ENCODE results near the gene MAP2K1.
"Not testable (repeated sequence)": the region's sequence is repeated elsewhere in the genome, so short reads cannot be mapped to it uniquely, and the experiment has no call there.

MAP2K1 gene

DNA sequence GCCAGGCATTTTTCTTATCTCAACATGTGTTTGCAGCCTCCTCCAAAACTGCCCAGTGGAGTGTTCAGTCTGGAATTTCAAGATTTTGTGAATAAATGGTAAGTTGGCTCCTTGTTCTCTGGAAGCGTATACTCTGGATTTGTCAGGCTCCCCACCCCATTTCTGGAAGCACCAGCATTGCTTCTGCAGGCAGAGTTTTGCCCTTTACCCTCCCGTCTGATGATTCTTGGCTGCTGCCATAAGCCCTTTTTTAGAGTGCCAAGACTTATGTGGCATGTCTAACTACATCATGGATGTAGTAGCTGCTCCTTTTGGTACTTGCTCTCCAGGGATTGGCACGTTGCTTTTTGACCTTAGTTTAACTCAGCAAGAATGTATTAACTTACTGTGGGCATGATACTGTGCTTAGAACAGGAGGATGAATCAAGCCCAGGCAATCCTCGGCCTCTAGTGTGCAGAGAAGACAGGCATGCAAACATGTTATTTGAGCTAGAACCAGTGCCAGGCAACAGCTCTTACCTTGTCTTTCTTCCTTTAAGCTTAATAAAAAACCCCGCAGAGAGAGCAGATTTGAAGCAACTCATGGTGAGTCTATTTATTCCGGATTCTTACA, 102.6 kb downstream of the MAP2K1 start:
- Histone ChIP-seq H3K4me3 (ENCODE audit: low read depth, low read length) (no peak overlapping the region), H3K36me3 (ENCODE audit: insufficient read depth, low read length) (peaks cover 23% of the 10 kb centered on the region), H3K4me1 (ENCODE audit: control insufficient read depth, insufficient read depth, low read length, unreplicated experiment) (no peaks in the 10 kb centered on the region), H3K27ac (ENCODE audit: low read depth, low read length) (no peak overlapping the region), H2AFZ (ENCODE audit: low read length, unreplicated experiment) (no peak overlapping the region), H3K79me2 (ENCODE audit: control insufficient read depth, insufficient read depth, low read length, unreplicated experiment) (no peaks in the 10 kb centered on the region), H3K27me3 (ENCODE audit: insufficient read depth, low read length) (no peaks in the 10 kb centered on the region)

DNA sequence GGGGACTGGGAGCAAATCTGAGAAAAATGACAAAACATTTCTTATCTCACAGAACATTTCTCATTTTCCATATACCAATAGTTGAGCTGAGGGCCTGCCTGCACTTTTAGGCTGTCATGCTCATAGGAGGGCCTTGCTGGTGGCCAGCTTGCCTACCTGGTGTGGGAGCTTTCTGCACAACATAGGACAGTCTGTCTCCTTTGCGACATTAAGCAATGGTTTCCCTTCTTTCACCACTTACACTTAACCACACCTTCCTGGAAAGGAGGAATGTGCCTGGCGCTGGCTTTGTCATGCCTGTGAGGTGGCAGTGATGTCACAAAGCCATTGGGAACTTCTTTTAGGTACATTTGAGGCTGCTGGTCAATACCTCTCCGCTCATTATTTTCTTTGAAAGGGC, 105.1 kb downstream of the MAP2K1 start:
- Histone ChIP-seq H3K36me3 (ENCODE audit: insufficient read depth, low read length) (peaks cover 20% of the 10 kb centered on the region), H3K27me3 (ENCODE audit: insufficient read depth, low read length) (no peaks in the 10 kb centered on the region), H3K27ac (ENCODE audit: low read depth, low read length) (0 out of 2 replicates have a peak overlapping the region, but pooled peaks have one; percentile 13), H3K79me2 (ENCODE audit: control insufficient read depth, insufficient read depth, low read length, unreplicated experiment) (peaks cover 2% of the 10 kb centered on the region), H2AFZ (ENCODE audit: low read length, unreplicated experiment) (no peak overlapping the region), H3K4me3 (ENCODE audit: low read depth, low read length) (no peak overlapping the region), H3K4me1 (ENCODE audit: control insufficient read depth, insufficient read depth, low read length, unreplicated experiment) (peaks cover under 1% of the 10 kb centered on the region)

DNA sequence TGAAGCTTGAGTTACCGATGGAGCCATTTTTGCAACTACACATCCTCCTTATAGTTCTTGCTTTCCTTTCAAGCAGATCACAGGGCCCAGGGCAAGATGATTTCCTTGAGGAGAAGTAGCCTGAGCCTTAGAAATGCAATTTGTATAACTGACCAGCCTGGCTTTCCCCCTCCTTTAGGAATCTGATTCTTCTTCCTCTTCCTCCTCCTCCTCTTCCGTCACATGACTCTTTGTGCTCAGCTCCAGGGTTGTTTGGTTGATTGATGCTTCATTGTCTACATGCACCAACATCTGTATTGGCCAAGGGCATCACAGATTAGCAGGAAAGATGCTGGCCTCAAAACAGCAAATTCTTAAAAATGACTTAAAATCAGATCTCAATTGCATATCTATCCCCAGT, 107.5 kb downstream of the MAP2K1 start:
- H3K27me3 ChIP-seq (ENCODE audit: insufficient read depth, low read length): no peaks in the 10 kb centered on the region
- H3K4me1 ChIP-seq (ENCODE audit: control insufficient read depth, insufficient read depth, low read length, unreplicated experiment): peaks cover 3% of the 10 kb centered on the region
- no peak overlapping the region for H2AFZ ChIP-seq (ENCODE audit: low read length, unreplicated experiment)
- H3K79me2 ChIP-seq (ENCODE audit: control insufficient read depth, insufficient read depth, low read length, unreplicated experiment): peaks cover 8% of the 10 kb centered on the region
- no peak overlapping the region for H3K27ac ChIP-seq (ENCODE audit: low read depth, low read length)
- H3K36me3 ChIP-seq (ENCODE audit: insufficient read depth, low read length): peaks cover 25% of the 10 kb centered on the region
- H3K4me3 ChIP-seq (ENCODE audit: low read depth, low read length): no peak overlapping the region

DNA sequence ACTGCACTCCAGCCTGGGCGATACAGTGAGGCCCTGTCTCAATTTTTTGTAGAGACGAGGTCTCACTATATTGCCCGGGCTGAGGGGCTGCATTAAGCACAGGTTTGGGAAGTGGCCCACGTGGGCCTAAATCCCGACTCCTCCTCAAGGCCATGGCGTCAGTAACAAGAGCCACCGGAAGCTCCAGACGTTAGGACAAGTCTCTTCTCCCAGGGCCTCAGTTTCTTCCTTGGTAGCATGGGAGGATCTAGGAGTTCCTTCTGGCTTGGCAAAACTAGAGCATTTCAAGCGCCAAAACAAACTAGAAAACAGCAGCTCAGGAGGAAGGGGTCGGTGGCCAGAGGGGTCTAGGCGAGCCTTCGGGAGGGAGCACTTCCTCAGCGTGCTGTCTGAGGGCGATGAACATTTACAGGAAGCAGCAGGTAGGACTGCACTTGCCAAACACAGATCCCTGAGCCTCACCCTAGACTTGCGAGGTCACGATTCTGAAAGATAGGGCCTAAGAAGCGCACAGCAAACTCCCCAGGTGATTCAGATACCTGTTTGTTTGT, 110.3 kb downstream of the MAP2K1 start:
- Histone ChIP-seq H3K4me3 (ENCODE audit: low read depth, low read length) (peak overlapping the region; percentile 98), H3K4me1 (ENCODE audit: control insufficient read depth, insufficient read depth, low read length, unreplicated experiment) (peaks cover 10% of the 10 kb centered on the region), H3K27me3 (ENCODE audit: insufficient read depth, low read length) (no peaks in the 10 kb centered on the region), H3K79me2 (ENCODE audit: control insufficient read depth, insufficient read depth, low read length, unreplicated experiment) (peaks cover 24% of the 10 kb centered on the region), H2AFZ (ENCODE audit: low read length, unreplicated experiment) (peak overlapping the region; percentile 23), H3K36me3 (ENCODE audit: insufficient read depth, low read length) (peaks cover 40% of the 10 kb centered on the region), H3K27ac (ENCODE audit: low read depth, low read length) (peak overlapping the region; percentile 61)

DNA sequence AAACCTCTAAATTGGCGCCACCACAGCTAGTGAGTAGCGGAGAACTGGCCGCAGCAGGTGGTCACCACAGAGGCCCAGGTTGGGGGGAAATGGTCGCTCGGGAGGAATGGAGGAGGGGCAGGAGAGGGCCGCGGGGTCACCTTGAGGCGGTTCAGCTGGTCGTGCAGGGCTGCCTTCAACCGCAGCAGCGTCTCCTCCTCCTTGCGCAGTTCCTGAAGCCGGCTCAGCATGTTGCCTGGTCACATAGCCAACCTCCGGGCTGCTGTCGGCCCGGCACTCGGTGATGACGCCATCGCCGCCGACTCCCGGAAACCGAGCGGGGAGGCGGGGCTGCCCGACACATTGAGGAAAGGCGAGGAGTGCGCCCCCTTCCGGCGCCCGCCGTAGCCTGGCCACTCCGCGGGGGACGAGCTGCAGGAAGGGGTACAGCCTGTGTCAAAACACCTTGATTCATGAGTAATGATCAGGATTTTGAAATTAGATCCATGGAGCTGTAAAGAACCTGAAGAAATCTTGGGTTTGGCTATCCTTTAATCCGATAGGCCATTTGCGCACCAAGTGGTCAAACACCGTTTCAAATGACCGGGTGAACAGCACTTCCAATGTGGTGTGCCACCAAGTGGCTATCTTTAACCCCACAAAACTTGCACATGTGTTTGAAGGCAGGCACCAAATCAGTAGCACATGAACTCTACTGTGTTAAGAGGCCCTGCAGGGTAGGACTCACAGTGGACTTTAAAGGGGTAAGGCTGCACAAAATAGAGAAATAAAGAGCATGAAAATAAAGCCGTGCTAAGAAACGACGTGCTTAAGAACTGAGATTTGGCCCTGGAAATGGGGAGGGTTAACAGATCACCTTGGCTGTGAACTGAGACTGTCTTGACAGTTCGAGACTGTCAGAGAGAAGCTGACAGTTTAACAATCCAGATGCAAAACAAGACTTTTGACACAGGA, 111.1 kb downstream of the MAP2K1 start, which contains the start of gene SNAPC5:
TSS of gene SNAPC5 (minus strand) at position 261 of the 954 bp plus-strand sequence. CDS start at position 230, 31 bp downstream.
- peak within 1 kb of the TSS; percentile 98 for H3K4me3 ChIP-seq (ENCODE audit: low read depth, low read length)
- peaks cover 18% of the 10 kb centered on the region for H3K4me1 ChIP-seq (ENCODE audit: control insufficient read depth, insufficient read depth, low read length, unreplicated experiment)
- no peaks in the 10 kb centered on the region for H3K27me3 ChIP-seq (ENCODE audit: insufficient read depth, low read length)
- H3K79me2 ChIP-seq (ENCODE audit: control insufficient read depth, insufficient read depth, low read length, unreplicated experiment): peaks cover 31% of the 10 kb centered on the region
- peak within 1 kb of the TSS; percentile 23 for H2AFZ ChIP-seq (ENCODE audit: low read length, unreplicated experiment)
- H3K36me3 ChIP-seq (ENCODE audit: insufficient read depth, low read length): peaks cover 45% of the 10 kb centered on the region
- H3K27ac ChIP-seq (ENCODE audit: low read depth, low read length): peak within 1 kb of the TSS; percentile 61

DNA sequence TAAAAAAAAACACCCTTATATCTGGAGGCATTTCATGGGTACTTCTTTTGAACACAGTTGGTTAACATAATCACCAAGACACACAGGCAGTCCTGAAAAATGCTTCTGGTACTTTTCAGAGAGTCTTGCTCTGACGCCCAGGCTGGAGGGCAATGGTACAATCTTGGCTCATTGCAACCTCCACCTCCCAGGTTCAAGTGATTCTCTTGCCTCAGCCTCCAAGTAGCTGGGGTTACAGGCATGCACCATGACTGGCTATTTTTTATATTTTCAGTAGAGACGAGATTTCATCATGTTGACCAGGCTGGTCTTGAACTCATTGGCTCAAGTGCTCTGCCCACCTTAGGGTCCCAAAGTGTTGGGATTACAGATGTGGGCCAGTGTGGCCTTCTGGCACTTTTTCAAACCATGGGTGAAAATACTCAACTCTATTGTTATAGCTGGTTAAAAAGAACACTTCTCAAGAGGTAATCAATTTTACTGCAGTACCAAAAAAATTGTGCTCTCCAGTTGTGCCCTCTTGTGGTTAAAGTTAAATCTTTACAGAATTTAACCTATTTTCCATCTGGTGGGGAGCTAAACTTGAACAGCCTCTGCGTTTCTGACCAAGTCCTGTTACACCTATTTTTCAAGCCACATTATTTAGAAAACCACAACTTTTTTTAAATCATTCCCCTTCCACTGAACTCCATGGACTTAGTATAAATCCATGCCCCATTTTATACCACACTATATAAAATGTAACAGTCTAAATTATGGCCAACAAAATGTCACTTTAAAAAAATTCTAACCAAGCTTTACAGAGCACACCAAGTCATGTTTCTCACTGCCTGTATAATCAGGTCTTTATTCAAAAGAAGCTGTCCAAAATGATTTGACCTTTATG, 112.0 kb downstream of the MAP2K1 start:
- Histone ChIP-seq H3K36me3 (ENCODE audit: insufficient read depth, low read length) (peaks cover 50% of the 10 kb centered on the region), H2AFZ (ENCODE audit: low read length, unreplicated experiment) (no peak overlapping the region), H3K4me1 (ENCODE audit: control insufficient read depth, insufficient read depth, low read length, unreplicated experiment) (peaks cover 21% of the 10 kb centered on the region), H3K27me3 (ENCODE audit: insufficient read depth, low read length) (no peaks in the 10 kb centered on the region), H3K27ac (ENCODE audit: low read depth, low read length) (peak overlapping the region; percentile 25), H3K4me3 (ENCODE audit: low read depth, low read length) (no peak overlapping the region), H3K79me2 (ENCODE audit: control insufficient read depth, insufficient read depth, low read length, unreplicated experiment) (peaks cover 41% of the 10 kb centered on the region)

DNA sequence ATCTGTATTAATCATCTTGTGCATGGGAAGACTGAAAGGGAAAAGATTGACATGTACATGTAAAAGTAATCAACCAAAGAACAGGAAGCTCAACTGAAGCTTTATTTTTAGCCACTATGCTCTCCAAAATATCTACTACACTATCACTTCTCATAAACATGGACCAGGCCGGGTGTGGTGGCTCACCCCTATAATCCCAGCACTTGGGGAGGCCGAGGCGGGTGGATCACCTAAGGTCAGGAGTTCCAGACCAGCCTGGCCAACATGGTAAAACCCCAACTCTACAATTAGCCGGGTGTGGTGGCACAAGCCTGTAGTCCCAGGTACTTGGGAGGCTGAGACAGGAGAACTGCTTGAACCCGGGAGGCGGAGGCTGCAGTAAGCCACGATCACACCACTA, 113.6 kb downstream of the MAP2K1 start:
- H3K27me3 ChIP-seq (ENCODE audit: insufficient read depth, low read length); H3K27ac ChIP-seq (ENCODE audit: low read depth, low read length); H3K4me3 ChIP-seq (ENCODE audit: low read depth, low read length); H2AFZ ChIP-seq (ENCODE audit: low read length, unreplicated experiment): not testable (repeated sequence)
- Histone ChIP-seq H3K4me1 (ENCODE audit: control insufficient read depth, insufficient read depth, low read length, unreplicated experiment) (peaks cover 21% of the 10 kb centered on the region), H3K79me2 (ENCODE audit: control insufficient read depth, insufficient read depth, low read length, unreplicated experiment) (peaks cover 53% of the 10 kb centered on the region), H3K36me3 (ENCODE audit: insufficient read depth, low read length) (peaks cover 50% of the 10 kb centered on the region)

DNA sequence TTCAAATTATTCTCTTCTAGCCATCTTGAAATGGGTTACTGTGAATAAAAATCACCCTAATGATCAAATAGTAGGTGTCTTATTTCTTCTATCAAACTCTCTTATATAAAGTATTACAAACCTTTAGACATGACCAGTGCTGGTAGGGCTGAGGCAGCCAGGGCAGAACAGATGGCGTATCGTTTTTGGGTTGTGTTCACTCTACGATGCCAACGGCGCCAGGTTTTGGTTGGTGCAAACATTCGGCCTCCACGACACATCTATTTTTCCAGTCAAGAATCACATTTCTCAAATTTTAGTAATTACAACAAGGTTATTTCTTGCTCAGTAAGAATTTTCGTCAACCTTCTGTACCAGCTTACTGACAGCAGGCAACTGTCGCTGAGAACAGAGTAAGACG, 115.8 kb downstream of the MAP2K1 start:
- Histone ChIP-seq H3K79me2 (ENCODE audit: control insufficient read depth, insufficient read depth, low read length, unreplicated experiment) (peaks cover 67% of the 10 kb centered on the region), H3K4me1 (ENCODE audit: control insufficient read depth, insufficient read depth, low read length, unreplicated experiment) (peaks cover 23% of the 10 kb centered on the region), H3K27ac (ENCODE audit: low read depth, low read length) (peak overlapping the region; percentile 95), H2AFZ (ENCODE audit: low read length, unreplicated experiment) (no peak overlapping the region), H3K27me3 (ENCODE audit: insufficient read depth, low read length) (no peaks in the 10 kb centered on the region), H3K36me3 (ENCODE audit: insufficient read depth, low read length) (peaks cover 50% of the 10 kb centered on the region), H3K4me3 (ENCODE audit: low read depth, low read length) (peak overlapping the region; percentile 97)

DNA sequence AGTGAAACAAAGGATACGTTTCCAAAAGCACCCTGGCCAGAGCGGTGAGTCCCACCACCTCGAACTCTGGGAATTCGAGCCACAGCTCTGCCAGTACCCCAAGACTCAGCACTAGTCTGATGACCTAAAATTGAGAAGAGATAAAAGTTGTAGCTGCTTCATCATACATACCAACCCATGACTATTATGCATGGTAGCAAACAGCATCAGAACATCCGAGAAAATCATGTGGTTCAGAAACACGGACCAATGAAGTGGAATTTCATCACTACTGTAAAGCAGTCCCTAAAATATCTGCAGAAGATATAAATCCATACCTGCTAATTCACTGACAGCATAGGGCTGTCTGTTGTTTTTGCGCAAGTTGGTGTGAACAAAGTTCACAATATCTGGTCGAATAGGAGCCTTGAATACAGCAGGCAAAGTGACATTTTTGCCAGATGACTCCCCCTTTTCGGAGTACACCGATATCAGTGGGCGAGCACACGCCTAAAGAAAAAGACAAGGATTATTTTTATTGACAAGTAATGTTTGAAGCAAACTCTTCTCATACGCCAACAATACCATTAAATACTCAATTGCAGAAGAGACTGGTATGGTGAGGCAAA, 116.4 kb downstream of the MAP2K1 start:
- peak overlapping the region; percentile 95 for H3K27ac ChIP-seq (ENCODE audit: low read depth, low read length)
- peak overlapping the region; percentile 97 for H3K4me3 ChIP-seq (ENCODE audit: low read depth, low read length)
- H3K4me1 ChIP-seq (ENCODE audit: control insufficient read depth, insufficient read depth, low read length, unreplicated experiment): peaks cover 29% of the 10 kb centered on the region
- peaks cover 73% of the 10 kb centered on the region for H3K79me2 ChIP-seq (ENCODE audit: control insufficient read depth, insufficient read depth, low read length, unreplicated experiment)
- not testable (repeated sequence) for H2AFZ ChIP-seq (ENCODE audit: low read length, unreplicated experiment); H3K27me3 ChIP-seq (ENCODE audit: insufficient read depth, low read length)
- H3K36me3 ChIP-seq (ENCODE audit: insufficient read depth, low read length): peaks cover 50% of the 10 kb centered on the region
